MM.1S (cell line): ENCODE measurements around the gene CYP19A1.

Experiments used
- EZH2 ChIP-seq: fragments of 300-600 bp; sonication (generic); optimal IDR thresholded peaks from 2 replicates; pipeline ENCODE3; 2017; ENCODE audit warnings: low read depth, mild to moderate bottlenecking, antibody characterized with exemption, low read length, mixed read lengths
- EZH2phosphoT487 ChIP-seq: fragments of 300-600 bp; sonication (generic); IDR thresholded peaks from 2 replicates; pipeline ENCODE4 v1.6.1; 2018; ENCODE audit warnings: antibody characterized with exemption, low read length
- TF ChIP-seq, protein P1 (sequence below): fragments of 300-600 bp; sonication (generic); IDR thresholded peaks from 2 replicates; pipeline ENCODE4 v1.5.1; 2016; ENCODE audit warnings: antibody characterized with exemption, low read length, mixed read lengths

DNA sequence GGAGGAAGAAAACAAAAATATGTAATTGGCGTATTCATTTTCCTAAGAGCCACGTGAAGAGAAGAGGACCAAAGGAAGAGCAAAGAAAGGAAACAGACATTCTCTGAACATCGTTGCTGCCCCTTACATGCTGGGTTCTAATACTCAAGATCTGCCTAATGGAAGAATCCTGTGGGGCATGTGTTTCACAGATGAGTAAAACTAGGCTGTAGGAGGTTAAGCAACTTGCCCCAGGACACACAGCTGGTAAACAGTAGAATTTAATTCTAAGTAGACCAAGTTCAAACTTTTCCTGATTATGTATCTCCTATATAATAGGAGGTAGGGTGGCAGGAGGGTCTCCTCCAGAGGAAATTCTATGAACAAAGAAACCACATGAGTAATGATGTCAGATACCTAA, 137.6 kb downstream of the CYP19A1 start:
- TF ChIP-seq, protein P1, sequence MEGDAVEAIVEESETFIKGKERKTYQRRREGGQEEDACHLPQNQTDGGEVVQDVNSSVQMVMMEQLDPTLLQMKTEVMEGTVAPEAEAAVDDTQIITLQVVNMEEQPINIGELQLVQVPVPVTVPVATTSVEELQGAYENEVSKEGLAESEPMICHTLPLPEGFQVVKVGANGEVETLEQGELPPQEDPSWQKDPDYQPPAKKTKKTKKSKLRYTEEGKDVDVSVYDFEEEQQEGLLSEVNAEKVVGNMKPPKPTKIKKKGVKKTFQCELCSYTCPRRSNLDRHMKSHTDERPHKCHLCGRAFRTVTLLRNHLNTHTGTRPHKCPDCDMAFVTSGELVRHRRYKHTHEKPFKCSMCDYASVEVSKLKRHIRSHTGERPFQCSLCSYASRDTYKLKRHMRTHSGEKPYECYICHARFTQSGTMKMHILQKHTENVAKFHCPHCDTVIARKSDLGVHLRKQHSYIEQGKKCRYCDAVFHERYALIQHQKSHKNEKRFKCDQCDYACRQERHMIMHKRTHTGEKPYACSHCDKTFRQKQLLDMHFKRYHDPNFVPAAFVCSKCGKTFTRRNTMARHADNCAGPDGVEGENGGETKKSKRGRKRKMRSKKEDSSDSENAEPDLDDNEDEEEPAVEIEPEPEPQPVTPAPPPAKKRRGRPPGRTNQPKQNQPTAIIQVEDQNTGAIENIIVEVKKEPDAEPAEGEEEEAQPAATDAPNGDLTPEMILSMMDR: no peak
- TF ChIP-seq EZH2: no peak
- no peak for TF ChIP-seq EZH2phosphoT487
